RWPE1 (cell line): Measurements from ENCODE around the gene ZCCHC14.

ENCODE experiments used
- CTCF ChIA-PET: fragments of 350-600 bp; sonication (Branson Sonifier 250); formaldehyde crosslinking; extraction: SDS; loops from one replicate; lab custom pipeline; 2021; lab: Yijun Ruan, JAX
- POLR2A ChIA-PET: fragments of 400-600 bp; formaldehyde crosslinking; extraction: SDS; loops from one replicate; lab custom pipeline; 2020; ENCODE audit warnings: antibody characterized with exemption; ENCODE audit not compliant: low non-redundant PET; lab: Yijun Ruan, JAX
- DNase-seq: peaks from one replicate; pipeline ENCODE4 v3.0.0; 2012; ENCODE audit warnings: low spot score
- H3K27ac ChIP-seq: fragments of 450-650 bp; 2 replicates; pipeline ENCODE4 v1.5.1; 2017
- TF ChIP-seq, protein P1 (sequence below): fragments of 450-650 bp; conservative IDR thresholded peaks from 2 replicates; pipeline ENCODE4 v1.5.1; 2017; ENCODE audit warnings: low read depth, mild to moderate bottlenecking

Gene ZCCHC14

DNA sequence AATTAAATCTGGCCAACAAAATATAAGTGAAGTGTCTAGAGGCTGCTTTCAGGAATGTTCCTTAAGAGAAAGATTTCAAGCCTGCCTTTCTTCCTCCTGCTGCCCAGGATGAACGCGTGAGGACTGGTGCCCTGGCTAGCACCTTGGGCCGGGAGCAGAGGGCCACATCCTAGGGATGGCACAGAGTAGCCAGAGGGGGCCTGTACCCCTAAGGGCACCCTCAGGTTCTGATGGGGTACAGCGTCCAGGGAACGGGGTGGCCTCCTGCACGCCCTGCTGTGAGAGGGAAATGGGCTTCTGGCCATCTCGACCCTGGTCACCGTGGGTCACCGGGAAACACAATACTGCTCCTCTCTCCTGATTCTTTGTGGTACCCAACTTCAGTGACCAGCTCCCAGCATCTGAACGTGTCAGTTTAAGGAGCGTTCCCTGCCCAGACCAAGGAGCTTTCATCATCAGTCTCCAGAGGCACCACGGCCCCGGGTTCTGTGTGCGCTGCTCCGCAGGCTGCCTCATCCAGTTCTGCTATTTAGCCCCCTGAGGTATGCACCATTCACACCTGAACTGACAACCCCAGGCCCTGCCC is 60.4 kb downstream of the ZCCHC14 start:
- POLR2A ChIA-PET, result no interaction called here

DNA sequence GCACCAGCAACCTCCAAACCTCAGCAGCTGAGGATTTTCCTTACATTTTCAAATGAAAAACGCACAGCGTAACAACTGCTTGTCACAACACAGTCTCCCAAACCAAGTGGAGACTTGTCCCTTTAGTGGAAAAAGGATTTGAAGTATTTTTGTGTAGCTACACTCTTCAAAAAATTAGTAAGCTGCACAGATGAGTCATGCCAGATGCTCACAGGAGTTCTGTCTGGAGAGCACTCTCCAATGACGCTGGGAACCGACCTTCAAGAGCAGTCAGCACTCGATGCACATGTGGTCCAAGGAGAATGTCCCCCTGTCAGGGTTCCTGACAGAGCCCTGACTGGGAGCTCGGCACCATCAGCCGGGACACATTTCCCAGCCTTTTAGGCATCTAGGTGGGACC is 60.9 kb downstream of the ZCCHC14 start:
- H3K27ac ChIP-seq, result peak overlapping the region; percentile 93
- POLR2A ChIA-PET, result no interaction called here
- DNase-seq, result peak; percentile 50
- TF ChIP-seq, protein P1, sequence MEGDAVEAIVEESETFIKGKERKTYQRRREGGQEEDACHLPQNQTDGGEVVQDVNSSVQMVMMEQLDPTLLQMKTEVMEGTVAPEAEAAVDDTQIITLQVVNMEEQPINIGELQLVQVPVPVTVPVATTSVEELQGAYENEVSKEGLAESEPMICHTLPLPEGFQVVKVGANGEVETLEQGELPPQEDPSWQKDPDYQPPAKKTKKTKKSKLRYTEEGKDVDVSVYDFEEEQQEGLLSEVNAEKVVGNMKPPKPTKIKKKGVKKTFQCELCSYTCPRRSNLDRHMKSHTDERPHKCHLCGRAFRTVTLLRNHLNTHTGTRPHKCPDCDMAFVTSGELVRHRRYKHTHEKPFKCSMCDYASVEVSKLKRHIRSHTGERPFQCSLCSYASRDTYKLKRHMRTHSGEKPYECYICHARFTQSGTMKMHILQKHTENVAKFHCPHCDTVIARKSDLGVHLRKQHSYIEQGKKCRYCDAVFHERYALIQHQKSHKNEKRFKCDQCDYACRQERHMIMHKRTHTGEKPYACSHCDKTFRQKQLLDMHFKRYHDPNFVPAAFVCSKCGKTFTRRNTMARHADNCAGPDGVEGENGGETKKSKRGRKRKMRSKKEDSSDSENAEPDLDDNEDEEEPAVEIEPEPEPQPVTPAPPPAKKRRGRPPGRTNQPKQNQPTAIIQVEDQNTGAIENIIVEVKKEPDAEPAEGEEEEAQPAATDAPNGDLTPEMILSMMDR, result no peak
- CTCF ChIA-PET, result no interaction called here

More for the DNA sequence above, 60.4 kb downstream of the ZCCHC14 start:
- DNase-seq, result no peak
- TF ChIP-seq, protein P1, result no peak
- H3K27ac ChIP-seq, result peak overlapping the region; percentile 93
- CTCF ChIA-PET, result no interaction called here

DNA sequence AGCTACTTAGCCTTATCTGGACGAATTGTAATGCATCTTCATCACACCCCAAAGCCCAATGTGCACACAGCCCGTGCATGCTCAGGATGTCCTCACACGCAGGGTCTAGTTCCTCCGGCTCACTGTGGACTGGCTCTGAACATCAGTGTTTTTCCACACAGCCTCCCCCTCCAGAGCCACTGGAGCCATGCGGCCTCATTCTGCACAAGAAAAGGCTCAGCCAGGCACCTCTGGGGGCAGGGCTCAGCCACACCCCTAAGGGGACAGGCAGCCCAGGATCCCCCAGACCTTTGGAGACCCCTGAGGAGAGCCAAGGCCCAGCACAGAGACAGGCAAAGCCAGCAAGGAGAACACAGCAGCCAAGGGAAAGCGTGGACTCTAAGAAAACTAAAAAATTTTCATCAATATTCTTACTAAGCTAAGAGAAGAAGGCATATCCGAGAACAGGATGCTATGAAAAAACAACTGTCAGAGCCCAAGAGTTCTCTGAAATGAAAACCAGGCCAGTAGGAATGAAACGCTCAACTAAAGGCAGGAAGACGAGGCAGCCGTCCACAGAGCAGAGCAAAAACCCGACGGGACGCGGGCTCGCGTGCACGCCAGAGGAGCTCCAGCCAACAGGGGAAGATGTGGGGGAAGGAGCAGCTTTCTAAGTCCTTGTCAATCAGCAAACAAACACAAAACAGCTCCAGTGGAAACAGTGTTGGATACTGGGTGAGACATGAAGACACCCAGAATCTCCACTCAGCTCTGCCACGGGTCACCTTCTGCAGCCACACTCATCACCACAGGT is 66.2 kb downstream of the ZCCHC14 start:
- no peak for DNase-seq
- ChIA-PET CTCF (interaction anchor here (0.6 to 1.4 kb wide), 4 partner anchors 10 to 108 kb away, joined by 3 to 7 read pairs (median 5); no protein-coding TSS in a partner anchor), POLR2A (no interaction called here)
- TF ChIP-seq, protein P1, result no peak
- H3K27ac ChIP-seq, result peak overlapping the region; percentile 16; the same call in 1 of the 2 replicates

DNA sequence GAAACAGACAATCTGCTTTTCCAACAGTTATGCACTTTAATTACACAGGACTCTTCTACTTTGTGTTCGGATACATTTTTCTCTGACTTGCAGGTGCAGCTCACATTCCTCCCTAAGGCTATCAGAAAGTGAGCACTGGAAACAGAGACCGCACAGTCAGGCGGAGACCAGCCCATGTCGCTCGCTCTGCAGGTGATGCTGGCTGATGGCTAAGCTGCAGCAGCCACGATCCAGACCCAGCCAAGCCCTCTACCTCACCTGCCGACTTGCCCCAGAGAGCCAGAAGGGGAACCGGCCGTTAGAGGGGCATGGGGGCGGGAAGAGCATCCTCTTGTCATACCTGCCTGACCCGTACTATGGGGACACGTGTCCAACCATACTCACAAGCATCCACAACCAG is 66.9 kb downstream of the ZCCHC14 start:
- ChIA-PET CTCF (interaction anchor here (1.4 kb wide), 1 partner anchor 9 kb away, joined by 7 read pairs; no protein-coding TSS in a partner anchor), POLR2A (no interaction called here)
- no peak overlapping the region for H3K27ac ChIP-seq
- TF ChIP-seq, protein P1, result no peak
- no peak for DNase-seq

DNA sequence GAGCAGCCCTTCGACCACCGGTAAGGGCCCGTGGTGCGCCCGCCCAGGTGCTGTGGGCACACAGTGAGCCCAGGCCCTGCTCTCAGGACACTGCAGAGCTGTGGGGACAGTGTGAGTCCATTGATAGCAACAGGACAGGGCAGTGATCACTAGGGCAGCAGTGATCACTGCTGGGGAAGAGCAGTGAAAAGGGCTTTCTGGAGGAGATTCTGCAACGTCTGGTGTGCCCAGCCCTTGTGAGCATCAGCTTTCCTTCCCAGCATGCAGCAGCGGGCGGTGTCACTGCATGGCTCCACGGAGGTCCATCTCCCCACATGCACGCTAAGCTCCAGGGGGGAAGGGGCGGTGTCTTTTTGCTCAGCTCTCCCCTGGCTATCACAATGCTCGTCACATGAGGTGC is 68.6 kb downstream of the ZCCHC14 start:
- H3K27ac ChIP-seq, result peak overlapping the region; percentile 17; the same call in 1 of the 2 replicates
- ChIA-PET CTCF (no interaction called here), POLR2A (no interaction called here)
- TF ChIP-seq, protein P1, result no peak
- no peak for DNase-seq

DNA sequence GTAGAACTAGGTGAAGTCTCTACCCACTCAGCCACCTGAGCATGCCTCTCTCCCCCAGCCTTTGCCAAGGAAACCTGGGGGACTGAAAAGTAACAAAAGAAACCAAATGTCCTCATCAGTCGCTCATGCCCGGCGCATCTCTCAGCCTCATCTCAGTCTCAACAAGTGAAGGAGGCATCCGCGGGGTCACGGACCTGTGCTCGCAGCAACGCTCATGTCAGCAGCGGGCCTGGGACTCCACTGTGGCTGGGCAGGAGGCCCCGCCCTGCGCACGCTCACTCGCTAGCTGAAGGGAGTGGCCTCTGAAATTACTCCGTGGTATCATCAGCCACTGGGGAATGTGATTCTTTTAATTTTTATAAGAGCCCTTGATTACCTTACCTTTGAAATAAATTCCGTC is 69.4 kb downstream of the ZCCHC14 start:
- no peak for DNase-seq
- TF ChIP-seq, protein P1, result no peak
- no peak overlapping the region for H3K27ac ChIP-seq
- ChIA-PET POLR2A (no interaction called here), CTCF (interaction anchor here (0.7 kb wide), 1 partner anchor 236 kb away, joined by 4 read pairs; no protein-coding TSS in a partner anchor)
